GM10266 (cell line): ENCODE measurements around the gene CAMK2G.

ENCODE experiments used
- DNase-seq: peaks from one replicate; pipeline ENCODE4 v3.0.0; 2012; ENCODE audit errors: extremely low spot score
- CTCF ChIP-seq: IDR thresholded peaks from 2 replicates; pipeline ENCODE4 v1.5.1; 2012; ENCODE audit warnings: mild to moderate bottlenecking, low read depth; ENCODE audit not compliant: control insufficient read depth, insufficient read depth; ENCODE audit errors: missing control alignments

The CAMK2G gene

GRCh38 chr10:73858750-73859427 lies 15.5 kb downstream of the CAMK2G start:
- no peak for TF ChIP-seq CTCF
- DNase-seq: no peak

GRCh38 chr10:73858013-73858708 lies 16.2 kb downstream of the CAMK2G start:
- no peak for TF ChIP-seq CTCF

GRCh38 chr10:73857446-73857845 lies 16.9 kb downstream of the CAMK2G start:
- DNase-seq: no peak
- TF ChIP-seq CTCF: no peak

More at GRCh38 chr10:73858013-73858708, 16.2 kb downstream of the CAMK2G start:
- no peak for DNase-seq

GRCh38 chr10:73856261-73856660 lies 18.1 kb downstream of the CAMK2G start:
- no peak for TF ChIP-seq CTCF
- no peak for DNase-seq

- no peak for TF ChIP-seq CTCF
Observed at GRCh38 chr10:73855413-73855812, 18.9 kb downstream of the CAMK2G start.

GRCh38 chr10:73854310-73854709 lies 20.0 kb downstream of the CAMK2G start:
- no peak for DNase-seq
- TF ChIP-seq CTCF: no peak

More at GRCh38 chr10:73855413-73855812, 18.9 kb downstream of the CAMK2G start:
- no peak for DNase-seq

- no peak for TF ChIP-seq CTCF
Observed at GRCh38 chr10:73853196-73853595, 21.2 kb downstream of the CAMK2G start.

More at GRCh38 chr10:73853196-73853595, 21.2 kb downstream of the CAMK2G start:
- DNase-seq: no peak
